Tibial nerve (tissue), 4 donors: Measurements from ENCODE around the gene GPRC5D. TPM values are rescaled to one million over a fixed set of nuclear protein-coding genes. Genes with fewer than 3 reads are reported as not detected.

ENCODE experiments used
- DNase-seq, 2 donors: peaks; one replicate each; pipeline ENCODE4 v3.0.0-alpha.2; 2019; ENCODE audit warnings: low spot score in 2 of 2
- H3K27ac ChIP-seq, 4 donors: fragments of 200-600 bp; sonication (generic) in 3 of 4; one replicate each; pipeline ENCODE4 v1.5.1; 2017 to 2019; ENCODE audit warnings: mild to moderate bottlenecking in 1 of 4
- H3K27me3 ChIP-seq, 2 donors: fragments of 200-600 bp; sonication (generic) in 1 of 2; one replicate each; pipeline versions ENCODE4 v1.5.1 to v1.6.0; 2017 to 2019
- H3K36me3 ChIP-seq, 3 donors: fragments of 200-600 bp; sonication (generic); one replicate each; pipeline ENCODE4 v1.5.1; 2018 to 2019
- H3K4me1 ChIP-seq, 4 donors: fragments of 200-600 bp; sonication (generic) in 3 of 4; one replicate each; pipeline ENCODE4 v1.5.1; 2017 to 2019
- H3K4me3 ChIP-seq, 4 donors: fragments of 200-600 bp; sonication (generic) in 3 of 4; one replicate each; pipeline ENCODE4 v1.5.1; 2017 to 2019; ENCODE audit warnings: mild to moderate bottlenecking in 1 of 4, moderate library complexity in 1 of 4
- H3K9me3 ChIP-seq, 4 donors: fragments of 200-600 bp; sonication (generic) in 3 of 4; one replicate each; pipeline ENCODE4 v1.5.1; 2017 to 2019
- CTCF ChIP-seq, 5 experiments: fragments of 200-600 bp in 3 of 5; fragments of 450-650 bp in 2 of 5; sonication (generic) in 3 of 5; IDR thresholded peaks; one replicate each; pipeline ENCODE4 v1.5.1; 2016 to 2019; ENCODE audit warnings: antibody characterized with exemption in 5 of 5, mild to moderate bottlenecking in 3 of 5, moderate library complexity in 2 of 5
- EP300 ChIP-seq, 2 donors: sonication (generic); formaldehyde crosslinking; IDR thresholded peaks; one replicate each; pipeline ENCODE4 v1.6.1; 2017; ENCODE audit warnings: antibody characterized with exemption in 2 of 2, mild to moderate bottlenecking in 1 of 2
- POLR2A ChIP-seq, 2 donors: fragments of 450-650 bp; IDR thresholded peaks; one replicate each; pipeline ENCODE4 v1.6.1; 2017; ENCODE audit warnings: antibody characterized with exemption in 2 of 2, mild to moderate bottlenecking in 2 of 2, moderate library complexity in 2 of 2
- WGBS, 2 donors: methylation state at CpG; one replicate each; pipeline ENCODE4 v1.1.5; 2018; 5-methylcytosine and 5-hydroxymethylcytosine counted together
- total RNA-seq, 4 donors: library from RNA; depleted of rRNA; stranded (reverse); fragments of >200 nt; gene quantifications; one replicate each; pipeline ENCODE4 v1.1.0, GENCODE V29; 2016

The GPRC5D gene
- total RNA-seq, 4 donors from 2014 or later: not detected

- H3K4me1 ChIP-seq: peaks cover 0 to 29% (median 0%) of the 10 kb centered on the region in 4 donors
- H3K4me3 ChIP-seq: no peak overlapping the region
- DNase-seq: peak; percentile 26 to 55
Observed at GRCh38 chr12:12899530-12900380, 52.2 kb downstream of the GPRC5D start.

GRCh38 chr12:12898911-12899511 is 53.0 kb downstream of the GPRC5D start:
- 93 to 94% methylated on average over 8 of the region's 8 CpGs for WGBS, 2 donors
- H3K27ac ChIP-seq: peak overlapping the region in 1 of 4 donors; percentile 61
- no peak overlapping the region for H3K4me3 ChIP-seq
- no peaks in the 10 kb centered on the region for H3K27me3 ChIP-seq
- H3K9me3 ChIP-seq: no peaks in the 10 kb centered on the region
- peaks cover 0 to 29% (median 0%) of the 10 kb centered on the region in 4 donors for H3K4me1 ChIP-seq
- H3K36me3 ChIP-seq: no peaks in the 10 kb centered on the region
- DNase-seq: no peak
- TF ChIP-seq CTCF (IDR thresholded peaks at IDR 0.05): no peak
- no peak for TF ChIP-seq POLR2A (IDR thresholded peaks at IDR 0.05)
- no peak for TF ChIP-seq EP300 (IDR thresholded peaks at IDR 0.05)

More at GRCh38 chr12:12899530-12900380, 52.2 kb downstream of the GPRC5D start:
- TF ChIP-seq CTCF (IDR thresholded peaks at IDR 0.05) (no peak), POLR2A (IDR thresholded peaks at IDR 0.05) (no peak), EP300 (IDR thresholded peaks at IDR 0.05) (peak in 1 of 2 donors; percentile 43)
- no peaks in the 10 kb centered on the region for H3K27me3 ChIP-seq
- 64 to 70% methylated on average over 10 of the region's 10 CpGs for WGBS, 2 donors
- peak overlapping the region in 1 of 4 donors; percentile 61 for H3K27ac ChIP-seq
- no peaks in the 10 kb centered on the region for H3K36me3 ChIP-seq
- H3K9me3 ChIP-seq: no peaks in the 10 kb centered on the region

GRCh38 chr12:12898136-12898717 is 53.7 kb downstream of the GPRC5D start:
- Histone ChIP-seq H3K27ac (no peak overlapping the region), H3K4me1 (peaks cover 0 to 29% (median 0%) of the 10 kb centered on the region in 4 donors), H3K27me3 (no peaks in the 10 kb centered on the region), H3K4me3 (no peak overlapping the region), H3K9me3 (no peaks in the 10 kb centered on the region), H3K36me3 (no peaks in the 10 kb centered on the region)
- WGBS, 2 donors: 80 to 82% methylated on average over 9 of the region's 9 CpGs
- DNase-seq: no peak
- TF ChIP-seq EP300 (IDR thresholded peaks at IDR 0.05) (no peak), CTCF (IDR thresholded peaks at IDR 0.05) (no peak), POLR2A (IDR thresholded peaks at IDR 0.05) (no peak)

- 83 to 93% methylated on average over 6 of the region's 6 CpGs for WGBS, 2 donors
- TF ChIP-seq CTCF (IDR thresholded peaks at IDR 0.05) (no peak), POLR2A (IDR thresholded peaks at IDR 0.05) (no peak), EP300 (IDR thresholded peaks at IDR 0.05) (no peak)
- no peak overlapping the region for H3K27ac ChIP-seq
Observed at GRCh38 chr12:12897302-12897701, 54.7 kb downstream of the GPRC5D start.

More at GRCh38 chr12:12897302-12897701, 54.7 kb downstream of the GPRC5D start:
- no peaks in the 10 kb centered on the region for H3K36me3 ChIP-seq
- no peak overlapping the region for H3K4me3 ChIP-seq
- no peaks in the 10 kb centered on the region for H3K9me3 ChIP-seq
- no peaks in the 10 kb centered on the region for H3K27me3 ChIP-seq
- H3K4me1 ChIP-seq: peaks cover 0 to 24% (median 0%) of the 10 kb centered on the region in 4 donors
- DNase-seq: no peak
